Endothelial cell of umbilical vein (primary cell): ENCODE data around the gene DARS1. TPM values are rescaled to one million over a fixed set of nuclear protein-coding genes. Genes with fewer than 3 reads are reported as not detected.

Source experiments
- BruUV-seq: library from RNA; stranded (reverse); fragments of 400-500 nt; replicated peaks from 2 replicates; lab custom pipeline; 2021; lab: Mats Ljungman, UMichigan
- CTCF ChIA-PET: fragments of 300-600, 350-600 bp; sonication (Branson Sonifier 250); formaldehyde crosslinking; loops from one replicate; lab custom pipeline; 2021; ENCODE audit warnings: antibody characterized with exemption, inconsistent platforms; lab: Charles Lee
- POLR2A ChIA-PET: fragments of 300-600, 350-600 bp; sonication (Branson Sonifier 250); formaldehyde crosslinking; loops from one replicate; lab custom pipeline; 2021; ENCODE audit warnings: antibody characterized with exemption, inconsistent platforms; lab: Charles Lee
- DNase-seq: peaks from one replicate; pipeline ENCODE4 v3.0.0-alpha.2; 2011; ENCODE audit warnings: low read depth, low spot score
- FAIRE-seq: peaks from 2 replicates; lab custom pipeline; 2011; peaks lifted over from hg19 to GRCh38; lab: Jason Lieb, UNC
- H2AFZ ChIP-seq: 2 replicates; pipeline ENCODE4 v1.6.0; 2012; ENCODE audit warnings: low read depth, low read length, control low read depth, inconsistent platforms
- H3K27ac ChIP-seq: 2 replicates; pipeline ENCODE4 v1.5.1; 2011; ENCODE audit warnings: low read depth, mild to moderate bottlenecking, control low read depth, low read length, moderate library complexity; ENCODE audit not compliant: insufficient read depth
- H3K27me3 ChIP-seq, 2 experiments: 2 replicates each; pipeline versions ENCODE4 v1.6.0 to v1.6.1; 2011; ENCODE audit warnings: low read length in 2 of 2, mixed read lengths in 1 of 2; ENCODE audit not compliant: control insufficient read depth in 2 of 2, insufficient read depth in 2 of 2
- H3K36me3 ChIP-seq, 2 experiments: 2 replicates in 1 of 2; 3 replicates in 1 of 2; pipeline ENCODE4 v1.5.1; 2011; ENCODE audit warnings: low read length in 2 of 2, mild to moderate bottlenecking in 1 of 2, moderate library complexity in 1 of 2; ENCODE audit not compliant: control insufficient read depth in 2 of 2, insufficient read depth in 2 of 2; ENCODE audit errors: extremely low read depth in 1 of 2
- H3K4me1 ChIP-seq: 3 replicates; pipeline ENCODE4 v1.5.1; 2011; ENCODE audit warnings: mild to moderate bottlenecking, low read length; ENCODE audit not compliant: control insufficient read depth, insufficient read depth; ENCODE audit errors: extremely low read depth
- H3K4me2 ChIP-seq: 2 replicates; pipeline ENCODE4 v1.6.1; 2011; ENCODE audit warnings: low read length, control low read depth, mixed read lengths; ENCODE audit not compliant: insufficient read depth
- H3K4me3 ChIP-seq, 3 experiments: fragments of 200-600 bp in 1 of 3; sonication (generic), shearing (Covaris generic) in 1 of 3; replicated peaks in 1 of 3; 2 replicates each; pipeline ENCODE4 v1.5.1; 2011 to 2016; ENCODE audit warnings: control low read depth in 3 of 3, low read length in 3 of 3, mild to moderate bottlenecking in 2 of 3, inconsistent platforms in 1 of 3, low read depth in 1 of 3, moderate library complexity in 1 of 3; ENCODE audit not compliant: insufficient read depth in 1 of 3
- H3K79me2 ChIP-seq: 2 replicates; pipeline ENCODE4 v1.6.0; 2012; ENCODE audit warnings: low read length, inconsistent platforms; ENCODE audit not compliant: control insufficient read depth, insufficient read depth
- H3K9ac ChIP-seq: replicated peaks from 2 replicates; pipeline ENCODE3; 2011; ENCODE audit warnings: low read length, control low read depth; ENCODE audit not compliant: insufficient read depth; ENCODE audit errors: extremely low read depth
- H3K9me1 ChIP-seq: replicated peaks from 3 replicates; pipeline ENCODE4 v1.6.0; 2011; ENCODE audit warnings: mild to moderate bottlenecking, low read length; ENCODE audit not compliant: control insufficient read depth, insufficient read depth; ENCODE audit errors: extremely low read depth
- H3K9me3 ChIP-seq: replicated peaks from 2 replicates; pipeline ENCODE4 v1.5.1; 2012; ENCODE audit warnings: low read length, inconsistent platforms; ENCODE audit not compliant: control insufficient read depth, insufficient read depth
- H4K20me1 ChIP-seq: replicated peaks from 2 replicates; pipeline ENCODE3; 2011; ENCODE audit warnings: mild to moderate bottlenecking, low read length; ENCODE audit not compliant: control insufficient read depth, insufficient read depth; ENCODE audit errors: extremely low read depth
- CTCF ChIP-seq, 2 donors: IDR thresholded peaks; 1 replicate in 1 of 2; 2 replicates in 1 of 2; pipeline ENCODE4 v1.5.1; 2011; ENCODE audit warnings: low read length in 2 of 2, mild to moderate bottlenecking in 2 of 2, moderate library complexity in 2 of 2, control low read depth in 1 of 2, inconsistent platforms in 1 of 2, low read depth in 1 of 2; ENCODE audit not compliant: insufficient read depth in 1 of 2; ENCODE audit errors: extremely low read depth in 1 of 2
- EZH2 ChIP-seq: IDR thresholded peaks from 2 replicates; pipeline ENCODE4 v1.6.1; 2012; ENCODE audit warnings: borderline replicate concordance, low read depth, mild to moderate bottlenecking, moderate library complexity, low read length, inconsistent platforms; ENCODE audit not compliant: severe bottlenecking
- FOS ChIP-seq: IDR thresholded peaks from 2 replicates; pipeline ENCODE4 v1.6.1; 2011; ENCODE audit warnings: mild to moderate bottlenecking, low read length, moderate library complexity, borderline replicate concordance; ENCODE audit not compliant: insufficient read depth
- GATA2 ChIP-seq: IDR thresholded peaks from 2 replicates; pipeline ENCODE4 v1.7.0; 2011; ENCODE audit warnings: low read depth, mild to moderate bottlenecking, moderate library complexity, mixed read lengths, low read length; ENCODE audit not compliant: insufficient read length, insufficient read depth
- JUN ChIP-seq: IDR thresholded peaks from 2 replicates; pipeline ENCODE4 v1.6.1; 2011; ENCODE audit warnings: borderline replicate concordance, low read depth; ENCODE audit not compliant: insufficient read length, insufficient read depth
- MAX ChIP-seq: IDR thresholded peaks from 2 replicates; pipeline ENCODE4 v1.6.1; 2011; ENCODE audit not compliant: insufficient read depth, insufficient read length
- MYC ChIP-seq: IDR thresholded peaks from one replicate; pipeline ENCODE4 v1.6.1; 2011; ENCODE audit warnings: mild to moderate bottlenecking, low read depth, low read length
- POLR2A ChIP-seq: IDR thresholded peaks from 2 replicates; pipeline ENCODE4 v1.6.1; 2012; ENCODE audit warnings: low read depth, mild to moderate bottlenecking, control low read depth, low read length
- POLR2AphosphoS5 ChIP-seq: IDR thresholded peaks from 2 replicates; pipeline ENCODE4 v1.6.1; 2012; ENCODE audit warnings: low read depth, mild to moderate bottlenecking, control low read depth, low read length, moderate library complexity; ENCODE audit not compliant: insufficient read depth
- dilution Hi-C: fragments of 300-500 bp; cut with MboI; formaldehyde crosslinking; loops from one replicate; pipeline ENCODE4 v1.15.0; 2019; ENCODE audit warnings: low sequenced_read_pairs; ENCODE audit not compliant: extremely low pct_ligation_motif_present
- intact Hi-C: fragments of 100-400 bp; cut with micrococcal nuclease; formaldehyde crosslinking; loops from one replicate; pipeline ENCODE4 v1.10.0; 2022
- polyA plus RNA-seq, 4 experiments: library from polyadenylated mRNA; depleted of rRNA in 3 of 4; stranded (reverse) in 3 of 4; unstranded in 1 of 4; fragments of >200 nt; gene quantifications; 2 replicates each; pipeline versions ENCODE4 v1.2.1 to v1.2.3, GENCODE V29; 2011 to 2012; ENCODE audit warnings: missing spikeins in 1 of 4
- total RNA-seq: library from RNA; stranded (reverse); gene quantifications from 2 replicates; pipeline ENCODE4 v1.2.3, GENCODE V29; 2021

The DARS1 gene
- total and polyA plus RNA-seq, 2 donors (not counting 3 experiments of a cell fraction or from before 2014, with no cell fraction given), result 20.9 to 41.5 TPM

- ChIA-PET POLR2A (no interaction called here), CTCF (interaction anchor here (1.7 kb wide), 1 partner anchor 386 kb away, joined by 3 read pairs; no protein-coding TSS in a partner anchor)
- Histone ChIP-seq H3K27ac (no peak overlapping the region), H3K9ac (no peak overlapping the region), H3K4me3 (no peak overlapping the region), H4K20me1 (no peaks in the 10 kb centered on the region), H3K4me1 (peaks cover 6% of the 10 kb centered on the region), H3K4me2 (no peak overlapping the region), H3K79me2 (no peaks in the 10 kb centered on the region), H3K27me3 (no peaks in the 10 kb centered on the region), H3K9me1 (no peaks in the 10 kb centered on the region), H3K36me3 (no peaks in the 10 kb centered on the region), H3K9me3 (no peaks in the 10 kb centered on the region), H2AFZ (no peak overlapping the region)
- dilution Hi-C loops (no loop called here), intact Hi-C loops (no loop called here)
- TF ChIP-seq MYC, result no peak
- TF ChIP-seq POLR2AphosphoS5, result no peak
- no peak for TF ChIP-seq GATA2
- no peak for TF ChIP-seq CTCF (IDR thresholded peaks at IDR 0.05; ENCODE audit: extremely low read depth in 1 of 2, insufficient read depth in 1 of 2, low read depth in 1 of 2, low read length in 2 of 2)
- TF ChIP-seq POLR2A, result no peak
- TF ChIP-seq FOS, result no peak
- no peak for TF ChIP-seq EZH2
- no peak for TF ChIP-seq MAX
- no peak for TF ChIP-seq JUN
- FAIRE-seq (no peak), DNase-seq (no peak)
- BruUV-seq, result no TSS peak
Measured at GRCh38 chr2:135998879-135999278, 13.5 kb upstream of the DARS1 start.
